Activated CD8-positive, alpha-beta T cell treated with anti-CD3 and anti-CD28 coated beads, Interleukin-2, amount 10 ng/mL, durations not matched to agents 7 days and 5 days (primary cell): ENCODE data around the gene ANKRD13A. TPM values are rescaled to one million over a fixed set of nuclear protein-coding genes. Genes with fewer than 3 reads are reported as not detected.
"Not testable (repeated sequence)": the region's sequence is repeated elsewhere in the genome, so short reads cannot be mapped to it uniquely, and the experiment has no call there.

ENCODE experiments used
- ATAC-seq: fragments of 150-1000 bp; cut with Tn5 transposase; one replicate; pipeline ENCODE4 v1.10.0; 2021; ENCODE audit warnings: moderate library complexity
- CTCF ChIA-PET: fragments of 350-600 bp; sonication (Branson Sonifier 250); formaldehyde crosslinking; loops from one replicate; lab custom pipeline; 2021; ENCODE audit warnings: antibody characterized with exemption; lab: Charles Lee
- POLR2A ChIA-PET: fragments of 350-600 bp; sonication (Branson Sonifier 250); formaldehyde crosslinking; loops from one replicate; lab custom pipeline; 2021; ENCODE audit warnings: antibody characterized with exemption; lab: Charles Lee
- DNase-seq: peaks from one replicate; pipeline ENCODE4 v3.0.0-alpha.2; 2020
- H3K27ac Mint-ChIP-seq: one replicate; pipeline ENCODE4 v1.8.0; 2021; ENCODE audit warnings: mild to moderate bottlenecking, mixed read lengths
- H3K27me3 Mint-ChIP-seq: one replicate; pipeline ENCODE4 v1.8.0; 2021; ENCODE audit warnings: low read depth, mixed read lengths
- H3K36me3 Mint-ChIP-seq: one replicate; pipeline ENCODE4 v1.8.0; 2021; ENCODE audit warnings: low read depth, mixed read lengths
- H3K4me1 Mint-ChIP-seq: one replicate; pipeline ENCODE4 v1.8.0; 2021; ENCODE audit warnings: low read depth, mixed read lengths
- H3K4me3 Mint-ChIP-seq: one replicate; pipeline ENCODE4 v1.8.0; 2021; ENCODE audit warnings: mild to moderate bottlenecking, mixed read lengths
- H3K9me3 Mint-ChIP-seq: one replicate; pipeline ENCODE4 v1.8.0; 2022; ENCODE audit warnings: mixed read lengths; ENCODE audit not compliant: insufficient read depth
- total RNA-seq, 2 experiments: library from RNA; stranded (reverse); gene quantifications; one replicate each; pipeline ENCODE4 v1.2.3, GENCODE V29; 2021

ANKRD13A gene
- total RNA-seq, 2 experiments from 2014 or later: 76.0 to 78.1 TPM

- no peaks in the 10 kb centered on the region for H3K9me3 Mint-ChIP-seq
- H3K4me3 Mint-ChIP-seq: no peak overlapping the region
- ATAC-seq: no peak
- ChIA-PET POLR2A (no interaction called here), CTCF (interaction anchor here (0.7 to 1.2 kb wide), 3 partner anchors 10 to 34 kb away, joined by 3 to 4 read pairs (median 3); partner anchors contain the start of gene ANKRD13A)
- peaks cover 13% of the 10 kb centered on the region for H3K4me1 Mint-ChIP-seq
- no peak overlapping the region for H3K27ac Mint-ChIP-seq
- no peaks in the 10 kb centered on the region for H3K27me3 Mint-ChIP-seq
- DNase-seq: no peak
- peaks cover 65% of the 10 kb centered on the region for H3K36me3 Mint-ChIP-seq
Observed at GRCh38 chr12:110033888-110034287, 34.7 kb downstream of the ANKRD13A start.

- POLR2A ChIA-PET: no interaction called here
- H3K9me3 Mint-ChIP-seq: no peaks in the 10 kb centered on the region
- peaks cover 70% of the 10 kb centered on the region for H3K36me3 Mint-ChIP-seq
- CTCF ChIA-PET: interaction anchor here (1.1 to 1.2 kb wide), 2 partner anchors 11 to 28 kb away, joined by 3 to 4 read pairs; no protein-coding TSS in a partner anchor
- no peak overlapping the region for H3K4me3 Mint-ChIP-seq
- H3K27ac Mint-ChIP-seq: no peak overlapping the region
- H3K4me1 Mint-ChIP-seq: peaks cover 30% of the 10 kb centered on the region
- DNase-seq: no peak
- H3K27me3 Mint-ChIP-seq: no peaks in the 10 kb centered on the region
- ATAC-seq: no peak
Observed at GRCh38 chr12:110035534-110036104, 36.4 kb downstream of the ANKRD13A start.

- Mint-ChIP-seq H3K4me3 (no peak overlapping the region), H3K36me3 (peaks cover 74% of the 10 kb centered on the region), H3K27me3 (no peaks in the 10 kb centered on the region), H3K27ac (no peak overlapping the region), H3K9me3 (no peaks in the 10 kb centered on the region), H3K4me1 (peaks cover 46% of the 10 kb centered on the region)
- ChIA-PET CTCF (interaction anchor here (1.6 kb wide), 1 partner anchor 62 kb away, joined by 4 read pairs; no protein-coding TSS in a partner anchor), POLR2A (interaction anchor here (0.6 kb wide), 1 partner anchor 42 kb away, joined by 3 read pairs; no protein-coding TSS in a partner anchor)
- no peak for ATAC-seq
- DNase-seq: no peak
Observed at GRCh38 chr12:110037315-110037714, 38.1 kb downstream of the ANKRD13A start.

- ATAC-seq: no peak
- Mint-ChIP-seq H3K36me3 (peaks cover 71% of the 10 kb centered on the region), H3K4me3 (no peak overlapping the region), H3K4me1 (peaks cover 54% of the 10 kb centered on the region), H3K27ac (peak overlapping the region; percentile 81), H3K9me3 (no peaks in the 10 kb centered on the region), H3K27me3 (no peaks in the 10 kb centered on the region)
- DNase-seq: no peak
- ChIA-PET POLR2A (no interaction called here), CTCF (interaction anchor here (1.6 kb wide), 1 partner anchor 61 kb away, joined by 4 read pairs; no protein-coding TSS in a partner anchor)
Observed at GRCh38 chr12:110038741-110039084, 39.5 kb downstream of the ANKRD13A start.

- Mint-ChIP-seq H3K36me3 (peaks cover 68% of the 10 kb centered on the region), H3K4me3 (no peak overlapping the region), H3K27ac (peak overlapping the region; percentile 81), H3K27me3 (no peaks in the 10 kb centered on the region), H3K4me1 (peaks cover 56% of the 10 kb centered on the region), H3K9me3 (no peaks in the 10 kb centered on the region)
- ChIA-PET CTCF (interaction anchor here (0.8 to 1.6 kb wide), 3 partner anchors 22 to 186 kb away, joined by 3 to 4 read pairs (median 4); no protein-coding TSS in a partner anchor), POLR2A (interaction anchor here (0.5 to 1.3 kb wide), 6 partner anchors 9 to 46 kb away, joined by 3 to 8 read pairs (median 4); partner anchors contain the start of genes ANKRD13A and C12orf76)
- DNase-seq (peak; percentile 43), ATAC-seq (peak; percentile 51)
Observed at GRCh38 chr12:110039085-110039807, 40.0 kb downstream of the ANKRD13A start.

GRCh38 chr12:110042264-110042663 is 43.0 kb downstream of the ANKRD13A start:
- Mint-ChIP-seq H3K4me1 (peaks cover 63% of the 10 kb centered on the region), H3K36me3 (peaks cover 53% of the 10 kb centered on the region), H3K27ac (peak overlapping the region; percentile 70), H3K4me3 (no peak overlapping the region), H3K27me3 (no peaks in the 10 kb centered on the region), H3K9me3 (no peaks in the 10 kb centered on the region)
- POLR2A ChIA-PET: no interaction called here
- DNase-seq: no peak
- CTCF ChIA-PET: interaction anchor here (0.7 to 1.4 kb wide), 7 partner anchors 10 to 75 kb away, joined by 3 to 4 read pairs (median 3); no protein-coding TSS in a partner anchor
- no peak for ATAC-seq

GRCh38 chr12:110046451-110047187 is 47.4 kb downstream of the ANKRD13A start:
- CTCF ChIA-PET: interaction anchor here (1.3 to 1.8 kb wide), 2 partner anchors 22 to 385 kb away, joined by 3 to 6 read pairs; no protein-coding TSS in a partner anchor
- no peak for DNase-seq
- Mint-ChIP-seq H3K27ac (no peak overlapping the region), H3K4me3 (peak overlapping the region; percentile 85), H3K4me1 (peaks cover 50% of the 10 kb centered on the region), H3K36me3 (peaks cover 21% of the 10 kb centered on the region), H3K9me3 (no peaks in the 10 kb centered on the region), H3K27me3 (no peaks in the 10 kb centered on the region)
- no peak for ATAC-seq
- POLR2A ChIA-PET: interaction anchor here (1.2 to 1.5 kb wide), 2 partner anchors 25 to 33 kb away, joined by 4 to 5 read pairs; no protein-coding TSS in a partner anchor

GRCh38 chr12:110047297-110047940 is 48.2 kb downstream of the ANKRD13A start:
- no peaks in the 10 kb centered on the region for H3K27me3 Mint-ChIP-seq
- ChIA-PET CTCF (interaction anchor here (0.6 to 1.8 kb wide), 4 partner anchors 21 to 384 kb away, joined by 3 to 6 read pairs (median 4); no protein-coding TSS in a partner anchor), POLR2A (interaction anchor here (1.0 to 1.5 kb wide), 4 partner anchors 24 to 48 kb away, joined by 3 to 5 read pairs (median 4); no protein-coding TSS in a partner anchor)
- H3K4me1 Mint-ChIP-seq: peaks cover 43% of the 10 kb centered on the region
- DNase-seq (no peak), ATAC-seq (peak; percentile 1)
- H3K36me3 Mint-ChIP-seq: peaks cover 13% of the 10 kb centered on the region
- H3K27ac Mint-ChIP-seq: peak overlapping the region; percentile 89
- H3K9me3 Mint-ChIP-seq: no peaks in the 10 kb centered on the region
- H3K4me3 Mint-ChIP-seq: peak overlapping the region; percentile 85

GRCh38 chr12:110048242-110049027 is 49.2 kb downstream of the ANKRD13A start, which contains the start of gene C12orf76:
TSS of gene C12orf76 (minus strand) at chr12:110048522. CDS start at chr12:110048495, 27 bp downstream.
- H3K36me3 Mint-ChIP-seq: peaks cover 8% of the 10 kb centered on the region
- peak; percentile 95 for DNase-seq
- peaks cover 36% of the 10 kb centered on the region for H3K4me1 Mint-ChIP-seq
- CTCF ChIA-PET: interaction anchor here (0.9 to 1.8 kb wide), 3 partner anchors 20 to 383 kb away, joined by 3 to 6 read pairs (median 4); no protein-coding TSS in a partner anchor
- H3K27me3 Mint-ChIP-seq: no peaks in the 10 kb centered on the region
- POLR2A ChIA-PET: interaction anchor here (0.8 to 1.5 kb wide), 4 partner anchors 9 to 49 kb away, joined by 3 to 5 read pairs (median 4); no protein-coding TSS in a partner anchor
- ATAC-seq: peak; percentile 99
- H3K27ac Mint-ChIP-seq: peak within 1 kb of the TSS; percentile 89
- no peaks in the 10 kb centered on the region for H3K9me3 Mint-ChIP-seq
- peak within 1 kb of the TSS; percentile 85 for H3K4me3 Mint-ChIP-seq

GRCh38 chr12:110049034-110049433 is 49.8 kb downstream of the ANKRD13A start:
- H3K36me3 Mint-ChIP-seq, CTCF ChIA-PET, H3K27me3 Mint-ChIP-seq, ATAC-seq, POLR2A ChIA-PET, H3K9me3 Mint-ChIP-seq, DNase-seq: not testable (repeated sequence)
- peak overlapping the region; percentile 85 for H3K4me3 Mint-ChIP-seq
- peak overlapping the region; percentile 89 for H3K27ac Mint-ChIP-seq
- peaks cover 35% of the 10 kb centered on the region for H3K4me1 Mint-ChIP-seq
